GM23338 (cell line): Measurements from ENCODE around the gene MEI1. TPM values are rescaled to one million over a fixed set of nuclear protein-coding genes. Genes with fewer than 3 reads are reported as not detected.

ENCODE experiments used
- ATAC-seq: fragments of 200-7000 bp; cut with Tn5 transposase; 3 replicates; pipeline ENCODE4 v1.9.1; 2020
- DNase-seq: peaks from one replicate; pipeline ENCODE4 v3.0.0-alpha.2; 2015; ENCODE audit warnings: low spot score
- H2AFZ ChIP-seq: fragments of 200-600 bp; sonication (generic); 2 replicates; pipeline ENCODE4 v1.8.0; 2016; ENCODE audit warnings: antibody characterized with exemption, mild to moderate bottlenecking, moderate library complexity
- H3F3A ChIP-seq: fragments of 200-600 bp; sonication (generic); replicated peaks from 2 replicates; pipeline ENCODE4 v1.8.0; 2017; ENCODE audit warnings: antibody characterized with exemption, mixed run types, low read depth
- H3K27ac ChIP-seq: fragments of 200-600 bp; sonication (generic); 2 replicates; pipeline ENCODE4 v1.6.1; 2016; ENCODE audit warnings: low read depth
- H3K27me3 ChIP-seq: fragments of 200-600 bp; sonication (generic); 2 replicates; pipeline ENCODE4 v1.8.0; 2016; ENCODE audit warnings: mild to moderate bottlenecking, mixed run types, moderate library complexity; ENCODE audit not compliant: insufficient read depth
- H3K36me3 ChIP-seq: fragments of 200-600 bp; sonication (generic); 2 replicates; pipeline ENCODE4 v1.8.0; 2016; ENCODE audit warnings: mild to moderate bottlenecking; ENCODE audit not compliant: insufficient read depth
- H3K4me1 ChIP-seq: fragments of 200-600 bp; sonication (generic); 2 replicates; pipeline ENCODE4 v1.8.0; 2016; ENCODE audit warnings: mild to moderate bottlenecking, moderate library complexity; ENCODE audit not compliant: insufficient read depth
- H3K4me2 ChIP-seq: fragments of 200-600 bp; sonication (generic); 2 replicates; pipeline ENCODE4 v1.7.1; 2017; ENCODE audit warnings: mixed run types
- H3K4me3 ChIP-seq: fragments of 200-600 bp; sonication (generic); 2 replicates; pipeline ENCODE4 v1.6.1; 2016; ENCODE audit warnings: mixed run types
- H3K79me2 ChIP-seq: fragments of 200-600 bp; sonication (generic); replicated peaks from 2 replicates; pipeline ENCODE4 v1.8.0; 2017; ENCODE audit warnings: mild to moderate bottlenecking; ENCODE audit not compliant: insufficient read depth
- H3K9me2 ChIP-seq: fragments of 200-600 bp; sonication (generic); 2 replicates; pipeline ENCODE4 v1.8.0; 2017; ENCODE audit not compliant: insufficient read depth
- H4K20me1 ChIP-seq: fragments of 200-600 bp; sonication (generic); replicated peaks from 2 replicates; pipeline ENCODE4 v1.8.0; 2017; ENCODE audit warnings: mild to moderate bottlenecking; ENCODE audit not compliant: insufficient read depth
- H3K27ac Mint-ChIP-seq: 2 replicates; pipeline ENCODE4 v1.8.0; 2020; ENCODE audit warnings: inconsistent platforms, mild to moderate bottlenecking, moderate library complexity, mixed read lengths
- H3K27me3 Mint-ChIP-seq: 3 replicates; pipeline ENCODE4 v1.8.0; 2022; ENCODE audit warnings: low read depth, mild to moderate bottlenecking, moderate library complexity, mixed read lengths, inconsistent platforms; ENCODE audit not compliant: insufficient read depth, poor library complexity
- H3K36me3 Mint-ChIP-seq: 3 replicates; pipeline ENCODE4 v1.8.0; 2021; ENCODE audit warnings: low read depth, mild to moderate bottlenecking, inconsistent platforms, moderate library complexity, mixed read lengths
- H3K4me1 Mint-ChIP-seq: 3 replicates; pipeline ENCODE4 v1.8.0; 2020; ENCODE audit warnings: mild to moderate bottlenecking, inconsistent platforms, mixed read lengths
- H3K4me3 Mint-ChIP-seq: 3 replicates; pipeline ENCODE4 v1.8.0; 2021; ENCODE audit warnings: moderate library complexity, mild to moderate bottlenecking, inconsistent platforms, mixed read lengths
- H3K9me3 Mint-ChIP-seq: 3 replicates; pipeline ENCODE4 v1.8.0; 2020; ENCODE audit warnings: moderate library complexity, mild to moderate bottlenecking, inconsistent platforms, mixed read lengths
- CREB1 ChIP-seq: fragments of 250-450 bp; sonication (Bioruptor Pico); IDR thresholded peaks from 2 replicates; pipeline ENCODE4 v1.5.0; 2020; ENCODE audit warnings: low read depth, mild to moderate bottlenecking, moderate library complexity
- EZH2 ChIP-seq: fragments of 200-600 bp; sonication (generic); IDR thresholded peaks from one replicate; pipeline ENCODE4 v1.8.0; 2017; ENCODE audit warnings: antibody characterized with exemption, mild to moderate bottlenecking, low read depth; ENCODE audit not compliant: unreplicated experiment
- EZH2phosphoT487 ChIP-seq: fragments of 200-600 bp; sonication (generic); IDR thresholded peaks from one replicate; pipeline ENCODE4 v1.8.1; 2018; ENCODE audit warnings: antibody characterized with exemption; ENCODE audit not compliant: unreplicated experiment
- JUNB ChIP-seq: IDR thresholded peaks from one replicate; pipeline ENCODE4 v1.6.1; 2016; ENCODE audit warnings: antibody characterized with exemption; ENCODE audit not compliant: unreplicated experiment
- NANOG ChIP-seq: IDR thresholded peaks from 2 replicates; pipeline ENCODE4 v1.6.1; 2016; ENCODE audit warnings: antibody characterized with exemption, borderline replicate concordance
- POLR2AphosphoS5 ChIP-seq: IDR thresholded peaks from 2 replicates; pipeline ENCODE4 v1.6.1; 2016; ENCODE audit warnings: antibody characterized with exemption, low read depth
- STAT1 ChIP-seq: IDR thresholded peaks from one replicate; pipeline ENCODE4 v1.6.1; 2016; ENCODE audit warnings: antibody characterized with exemption; ENCODE audit not compliant: unreplicated experiment
- ZNF114 ChIP-seq: fragments of 250-450 bp; sonication (Bioruptor Pico); IDR thresholded peaks from 2 replicates; pipeline ENCODE4 v1.5.0; 2020; ENCODE audit warnings: mild to moderate bottlenecking, moderate library complexity
- ZNF331 ChIP-seq: fragments of 250-450 bp; sonication (Bioruptor Pico); IDR thresholded peaks from 2 replicates; pipeline ENCODE4 v1.5.0; 2020; ENCODE audit warnings: low read depth, mild to moderate bottlenecking, moderate library complexity
- polyA plus RNA-seq: library from polyadenylated mRNA; unstranded; fragments of >200 nt; fragmentation: Nextera tagmentation; extraction: Ambion mirVana; gene quantifications from 2 replicates; pipeline ENCODE4 v1.2.1, GENCODE V29; 2016
- total RNA-seq: library from RNA; depleted of rRNA; stranded (reverse); fragments of >200 nt; shearing (Covaris generic); gene quantifications from 2 replicates; pipeline ENCODE4 v1.2.3, GENCODE V29; 2014
- TF ChIP-seq, protein P1 (sequence below), 2 experiments: fragments of 200-600 bp in 1 of 2; sonication (generic) in 1 of 2; conservative IDR thresholded peaks; 2 replicates each; pipeline versions ENCODE4 v1.5.1 to v1.6.1; 2016 to 2017; ENCODE audit warnings: antibody characterized with exemption in 2 of 2, low read depth in 2 of 2, mild to moderate bottlenecking in 2 of 2, moderate library complexity in 1 of 2
- TF ChIP-seq, protein P2 (sequence below): fragments of 250-450 bp; sonication (Bioruptor Pico); IDR thresholded peaks from 2 replicates; pipeline ENCODE4 v1.5.0; 2020; ENCODE audit warnings: mild to moderate bottlenecking, moderate library complexity
- TF ChIP-seq, protein P3 (sequence below): IDR thresholded peaks from one replicate; pipeline ENCODE4 v1.6.1; 2018; ENCODE audit warnings: antibody characterized with exemption; ENCODE audit not compliant: unreplicated experiment
- TF ChIP-seq, protein P4 (sequence below): IDR thresholded peaks from 2 replicates; pipeline ENCODE4 v1.6.1; 2016; ENCODE audit warnings: antibody characterized with exemption

MEI1 gene
- total and polyA plus RNA-seq, 2 experiments from 2014 or later, result 0.28 to 0.87 TPM

DNA sequence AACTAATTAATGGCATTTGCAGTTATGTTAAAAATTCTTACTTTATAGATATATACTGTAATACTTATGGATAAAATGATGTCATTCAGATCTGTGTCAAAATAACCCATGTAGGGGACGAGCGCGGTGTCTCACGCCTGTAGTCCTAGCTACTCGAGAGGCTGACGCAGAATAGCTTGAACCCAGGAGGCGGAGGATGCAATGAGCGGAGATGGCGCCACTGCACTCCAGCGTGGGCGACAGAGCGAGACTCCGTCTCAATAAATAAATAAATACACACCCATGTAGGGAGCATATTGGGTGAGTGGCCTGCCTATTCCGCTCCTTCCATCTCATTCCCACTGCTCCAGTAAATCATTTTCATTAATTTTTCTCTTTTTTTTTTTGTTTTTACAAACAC is 17.7 kb upstream of the MEI1 start:
- TF ChIP-seq, protein P1, sequence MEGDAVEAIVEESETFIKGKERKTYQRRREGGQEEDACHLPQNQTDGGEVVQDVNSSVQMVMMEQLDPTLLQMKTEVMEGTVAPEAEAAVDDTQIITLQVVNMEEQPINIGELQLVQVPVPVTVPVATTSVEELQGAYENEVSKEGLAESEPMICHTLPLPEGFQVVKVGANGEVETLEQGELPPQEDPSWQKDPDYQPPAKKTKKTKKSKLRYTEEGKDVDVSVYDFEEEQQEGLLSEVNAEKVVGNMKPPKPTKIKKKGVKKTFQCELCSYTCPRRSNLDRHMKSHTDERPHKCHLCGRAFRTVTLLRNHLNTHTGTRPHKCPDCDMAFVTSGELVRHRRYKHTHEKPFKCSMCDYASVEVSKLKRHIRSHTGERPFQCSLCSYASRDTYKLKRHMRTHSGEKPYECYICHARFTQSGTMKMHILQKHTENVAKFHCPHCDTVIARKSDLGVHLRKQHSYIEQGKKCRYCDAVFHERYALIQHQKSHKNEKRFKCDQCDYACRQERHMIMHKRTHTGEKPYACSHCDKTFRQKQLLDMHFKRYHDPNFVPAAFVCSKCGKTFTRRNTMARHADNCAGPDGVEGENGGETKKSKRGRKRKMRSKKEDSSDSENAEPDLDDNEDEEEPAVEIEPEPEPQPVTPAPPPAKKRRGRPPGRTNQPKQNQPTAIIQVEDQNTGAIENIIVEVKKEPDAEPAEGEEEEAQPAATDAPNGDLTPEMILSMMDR (conservative IDR thresholded peaks at IDR 0.05; ENCODE audit: low read depth in 2 of 2), result no peak
- no peak for TF ChIP-seq POLR2AphosphoS5
- TF ChIP-seq EZH2phosphoT487, result no peak
- no peak for TF ChIP-seq ZNF114 (CRISPR knock-in tag)
- TF ChIP-seq ZNF331, result no peak
- no peak for TF ChIP-seq JUNB
- TF ChIP-seq, protein P2, sequence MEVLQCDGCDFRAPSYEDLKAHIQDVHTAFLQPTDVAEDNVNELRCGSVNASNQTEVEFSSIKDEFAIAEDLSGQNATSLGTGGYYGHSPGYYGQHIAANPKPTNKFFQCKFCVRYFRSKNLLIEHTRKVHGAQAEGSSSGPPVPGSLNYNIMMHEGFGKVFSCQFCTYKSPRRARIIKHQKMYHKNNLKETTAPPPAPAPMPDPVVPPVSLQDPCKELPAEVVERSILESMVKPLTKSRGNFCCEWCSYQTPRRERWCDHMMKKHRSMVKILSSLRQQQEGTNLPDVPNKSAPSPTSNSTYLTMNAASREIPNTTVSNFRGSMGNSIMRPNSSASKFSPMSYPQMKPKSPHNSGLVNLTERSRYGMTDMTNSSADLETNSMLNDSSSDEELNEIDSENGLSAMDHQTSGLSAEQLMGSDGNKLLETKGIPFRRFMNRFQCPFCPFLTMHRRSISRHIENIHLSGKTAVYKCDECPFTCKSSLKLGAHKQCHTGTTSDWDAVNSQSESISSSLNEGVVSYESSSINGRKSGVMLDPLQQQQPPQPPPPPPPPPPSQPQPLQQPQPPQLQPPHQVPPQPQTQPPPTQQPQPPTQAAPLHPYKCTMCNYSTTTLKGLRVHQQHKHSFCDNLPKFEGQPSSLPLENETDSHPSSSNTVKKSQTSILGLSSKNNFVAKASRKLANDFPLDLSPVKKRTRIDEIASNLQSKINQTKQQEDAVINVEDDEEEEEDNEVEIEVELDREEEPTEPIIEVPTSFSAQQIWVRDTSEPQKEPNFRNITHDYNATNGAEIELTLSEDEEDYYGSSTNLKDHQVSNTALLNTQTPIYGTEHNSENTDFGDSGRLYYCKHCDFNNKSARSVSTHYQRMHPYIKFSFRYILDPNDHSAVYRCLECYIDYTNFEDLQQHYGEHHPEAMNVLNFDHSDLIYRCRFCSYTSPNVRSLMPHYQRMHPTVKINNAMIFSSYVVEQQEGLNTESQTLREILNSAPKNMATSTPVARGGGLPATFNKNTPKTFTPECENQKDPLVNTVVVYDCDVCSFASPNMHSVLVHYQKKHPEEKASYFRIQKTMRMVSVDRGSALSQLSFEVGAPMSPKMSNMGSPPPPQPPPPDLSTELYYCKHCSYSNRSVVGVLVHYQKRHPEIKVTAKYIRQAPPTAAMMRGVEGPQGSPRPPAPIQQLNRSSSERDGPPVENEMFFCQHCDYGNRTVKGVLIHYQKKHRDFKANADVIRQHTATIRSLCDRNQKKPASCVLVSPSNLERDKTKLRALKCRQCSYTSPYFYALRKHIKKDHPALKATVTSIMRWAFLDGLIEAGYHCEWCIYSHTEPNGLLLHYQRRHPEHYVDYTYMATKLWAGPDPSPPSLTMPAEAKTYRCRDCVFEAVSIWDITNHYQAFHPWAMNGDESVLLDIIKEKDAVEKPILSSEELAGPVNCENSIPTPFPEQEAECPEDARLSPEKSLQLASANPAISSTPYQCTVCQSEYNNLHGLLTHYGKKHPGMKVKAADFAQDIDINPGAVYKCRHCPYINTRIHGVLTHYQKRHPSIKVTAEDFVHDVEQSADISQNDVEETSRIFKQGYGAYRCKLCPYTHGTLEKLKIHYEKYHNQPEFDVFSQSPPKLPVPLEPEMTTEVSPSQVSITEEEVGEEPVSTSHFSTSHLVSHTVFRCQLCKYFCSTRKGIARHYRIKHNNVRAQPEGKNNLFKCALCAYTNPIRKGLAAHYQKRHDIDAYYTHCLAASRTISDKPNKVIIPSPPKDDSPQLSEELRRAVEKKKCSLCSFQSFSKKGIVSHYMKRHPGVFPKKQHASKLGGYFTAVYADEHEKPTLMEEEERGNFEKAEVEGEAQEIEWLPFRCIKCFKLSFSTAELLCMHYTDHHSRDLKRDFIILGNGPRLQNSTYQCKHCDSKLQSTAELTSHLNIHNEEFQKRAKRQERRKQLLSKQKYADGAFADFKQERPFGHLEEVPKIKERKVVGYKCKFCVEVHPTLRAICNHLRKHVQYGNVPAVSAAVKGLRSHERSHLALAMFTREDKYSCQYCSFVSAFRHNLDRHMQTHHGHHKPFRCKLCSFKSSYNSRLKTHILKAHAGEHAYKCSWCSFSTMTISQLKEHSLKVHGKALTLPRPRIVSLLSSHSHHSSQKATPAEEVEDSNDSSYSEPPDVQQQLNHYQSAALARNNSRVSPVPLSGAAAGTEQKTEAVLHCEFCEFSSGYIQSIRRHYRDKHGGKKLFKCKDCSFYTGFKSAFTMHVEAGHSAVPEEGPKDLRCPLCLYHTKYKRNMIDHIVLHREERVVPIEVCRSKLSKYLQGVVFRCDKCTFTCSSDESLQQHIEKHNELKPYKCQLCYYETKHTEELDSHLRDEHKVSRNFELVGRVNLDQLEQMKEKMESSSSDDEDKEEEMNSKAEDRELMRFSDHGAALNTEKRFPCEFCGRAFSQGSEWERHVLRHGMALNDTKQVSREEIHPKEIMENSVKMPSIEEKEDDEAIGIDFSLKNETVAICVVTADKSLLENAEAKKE (CRISPR knock-in tag), result no peak
- TF ChIP-seq, protein P3, sequence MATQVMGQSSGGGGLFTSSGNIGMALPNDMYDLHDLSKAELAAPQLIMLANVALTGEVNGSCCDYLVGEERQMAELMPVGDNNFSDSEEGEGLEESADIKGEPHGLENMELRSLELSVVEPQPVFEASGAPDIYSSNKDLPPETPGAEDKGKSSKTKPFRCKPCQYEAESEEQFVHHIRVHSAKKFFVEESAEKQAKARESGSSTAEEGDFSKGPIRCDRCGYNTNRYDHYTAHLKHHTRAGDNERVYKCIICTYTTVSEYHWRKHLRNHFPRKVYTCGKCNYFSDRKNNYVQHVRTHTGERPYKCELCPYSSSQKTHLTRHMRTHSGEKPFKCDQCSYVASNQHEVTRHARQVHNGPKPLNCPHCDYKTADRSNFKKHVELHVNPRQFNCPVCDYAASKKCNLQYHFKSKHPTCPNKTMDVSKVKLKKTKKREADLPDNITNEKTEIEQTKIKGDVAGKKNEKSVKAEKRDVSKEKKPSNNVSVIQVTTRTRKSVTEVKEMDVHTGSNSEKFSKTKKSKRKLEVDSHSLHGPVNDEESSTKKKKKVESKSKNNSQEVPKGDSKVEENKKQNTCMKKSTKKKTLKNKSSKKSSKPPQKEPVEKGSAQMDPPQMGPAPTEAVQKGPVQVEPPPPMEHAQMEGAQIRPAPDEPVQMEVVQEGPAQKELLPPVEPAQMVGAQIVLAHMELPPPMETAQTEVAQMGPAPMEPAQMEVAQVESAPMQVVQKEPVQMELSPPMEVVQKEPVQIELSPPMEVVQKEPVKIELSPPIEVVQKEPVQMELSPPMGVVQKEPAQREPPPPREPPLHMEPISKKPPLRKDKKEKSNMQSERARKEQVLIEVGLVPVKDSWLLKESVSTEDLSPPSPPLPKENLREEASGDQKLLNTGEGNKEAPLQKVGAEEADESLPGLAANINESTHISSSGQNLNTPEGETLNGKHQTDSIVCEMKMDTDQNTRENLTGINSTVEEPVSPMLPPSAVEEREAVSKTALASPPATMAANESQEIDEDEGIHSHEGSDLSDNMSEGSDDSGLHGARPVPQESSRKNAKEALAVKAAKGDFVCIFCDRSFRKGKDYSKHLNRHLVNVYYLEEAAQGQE, result no peak
- TF ChIP-seq NANOG, result no peak
- TF ChIP-seq CREB1 (CRISPR knock-in tag), result no peak
- TF ChIP-seq STAT1, result no peak
- TF ChIP-seq EZH2, result no peak
- TF ChIP-seq, protein P4, sequence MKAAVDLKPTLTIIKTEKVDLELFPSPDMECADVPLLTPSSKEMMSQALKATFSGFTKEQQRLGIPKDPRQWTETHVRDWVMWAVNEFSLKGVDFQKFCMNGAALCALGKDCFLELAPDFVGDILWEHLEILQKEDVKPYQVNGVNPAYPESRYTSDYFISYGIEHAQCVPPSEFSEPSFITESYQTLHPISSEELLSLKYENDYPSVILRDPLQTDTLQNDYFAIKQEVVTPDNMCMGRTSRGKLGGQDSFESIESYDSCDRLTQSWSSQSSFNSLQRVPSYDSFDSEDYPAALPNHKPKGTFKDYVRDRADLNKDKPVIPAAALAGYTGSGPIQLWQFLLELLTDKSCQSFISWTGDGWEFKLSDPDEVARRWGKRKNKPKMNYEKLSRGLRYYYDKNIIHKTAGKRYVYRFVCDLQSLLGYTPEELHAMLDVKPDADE, result no peak
- Mint-ChIP-seq H3K27ac (no peak overlapping the region), H3K36me3 (peaks cover 44% of the 10 kb centered on the region)

More for the DNA sequence above, 17.7 kb upstream of the MEI1 start:
- Histone ChIP-seq H3K36me3 (peaks cover 20% of the 10 kb centered on the region), H3K27ac (no peak overlapping the region), H3K4me3 (peak overlapping the region; percentile 70), H3K9me2 (no peaks in the 10 kb centered on the region), H3K27me3 (no peaks in the 10 kb centered on the region), H2AFZ (no peak overlapping the region), H3F3A (0 out of 2 replicates have a peak, but pooled peaks cover 3% of the 10 kb centered on the region), H3K4me2 (peak overlapping the region; percentile 82), H4K20me1 (peaks cover 43% of the 10 kb centered on the region), H3K79me2 (peaks cover 98% of the 10 kb centered on the region), H3K4me1 (peaks cover 3% of the 10 kb centered on the region; the same call in 1 of the 2 replicates)
- Mint-ChIP-seq H3K4me1 (no peaks in the 10 kb centered on the region; the same call in 2 of the 3 replicates), H3K9me3 (peaks cover 3% of the 10 kb centered on the region; the same call in 1 of the 3 replicates), H3K4me3 (peak overlapping the region; percentile 100), H3K27me3 (peaks cover 4% of the 10 kb centered on the region)
- DNase-seq, result no peak
- ATAC-seq, result peak; percentile 21; the same call in 2 of the 3 replicates
